Measurements from ENCODE around the gene AUH.

GRCh38 chr9:91391412-91391811 lies 29.7 kb upstream of the AUH start:
- TF ChIP-seq POLR2AphosphoS5 (IDR thresholded peaks at IDR 0.05; ENCODE audit: borderline replicate concordance, low read depth, low read length) (no peak), EZH2 (IDR thresholded peaks at IDR 0.05) (no peak)
